ENCODE data around the gene CD79A. TPM values are rescaled to one million over a fixed set of nuclear protein-coding genes. Genes with fewer than 3 reads are reported as not detected.
"Not testable (repeated sequence)": the region's sequence is repeated elsewhere in the genome, so short reads cannot be mapped to it uniquely, and the experiment has no call there.

CD79A gene
- total RNA-seq, 4 donors from 2014 or later, result 0.40 to 0.99 TPM; not detected in 2

DNA sequence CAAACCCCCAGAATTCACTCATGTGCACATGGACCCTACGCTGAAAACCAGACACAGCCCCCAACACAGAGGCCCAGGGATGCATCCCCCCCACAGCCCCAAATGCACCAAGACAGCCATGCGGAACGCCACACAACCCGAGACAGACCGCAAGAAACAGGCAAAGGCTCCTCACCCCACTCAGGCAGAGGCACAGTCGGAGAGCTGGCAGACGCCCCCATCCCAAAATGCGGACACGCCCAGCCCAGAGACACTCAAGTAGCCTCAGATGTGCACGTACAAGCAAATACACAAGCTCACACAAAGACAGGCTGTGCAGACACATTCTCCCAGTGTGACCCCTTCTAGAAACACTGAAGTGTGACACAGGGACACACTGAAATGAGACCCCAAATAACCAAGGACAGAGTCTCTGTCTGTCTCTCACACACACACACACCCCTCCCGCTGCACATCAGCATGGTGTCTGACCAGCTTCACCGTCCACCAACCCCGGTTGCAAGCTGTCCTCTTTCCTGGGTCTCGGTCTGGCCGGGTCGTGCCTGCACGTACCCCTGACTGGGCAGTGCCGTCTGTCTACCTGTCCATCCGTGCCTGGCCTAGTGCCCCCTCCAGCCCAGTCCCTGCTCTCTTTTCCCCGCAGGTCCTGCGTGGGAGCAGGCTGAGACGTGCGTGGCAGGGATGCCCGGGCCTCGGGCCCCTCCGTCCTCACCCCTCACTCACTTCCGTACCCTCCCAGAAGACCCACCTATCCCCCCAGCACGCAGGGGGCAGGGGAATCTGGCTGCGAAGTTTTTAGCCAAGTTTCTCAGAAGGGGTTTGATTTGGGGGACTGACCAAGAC is 35.0 kb downstream of the CD79A start:
- H3K4me1 ChIP-seq, result peaks cover 0 to 30% (median 7%) of the 10 kb centered on the region in 3 donors
- H3K27ac ChIP-seq, result no peak overlapping the region
- no peak for TF ChIP-seq EP300 (IDR thresholded peaks at IDR 0.05)
- TF ChIP-seq POLR2AphosphoS5 (IDR thresholded peaks at IDR 0.05), result no peak
- TF ChIP-seq CTCF (IDR thresholded peaks at IDR 0.05), result no peak
- no peak for TF ChIP-seq POLR2A (IDR thresholded peaks at IDR 0.05)
- H3K9me3 ChIP-seq, result no peaks in the 10 kb centered on the region
- peaks cover 85% of the 10 kb centered on the region for H3K27me3 ChIP-seq
- WGBS, 2 donors (ENCODE audit: low coverage in 1 of 2), result 4 to 20% methylated on average over 1 to 9 of the region's 29 CpGs
- ATAC-seq, result no peak
- H3K4me3 ChIP-seq, result no peak overlapping the region
- peaks cover 0 to 13% of the 10 kb centered on the region in 2 donors for H3K36me3 ChIP-seq

- Histone ChIP-seq H3K27ac (no peak overlapping the region), H3K36me3 (peaks cover 0 to 4% of the 10 kb centered on the region in 2 donors), H3K4me3 (no peak overlapping the region), H3K27me3 (peaks cover 93% of the 10 kb centered on the region), H3K9me3 (no peaks in the 10 kb centered on the region), H3K4me1 (peaks cover 0 to 30% (median 7%) of the 10 kb centered on the region in 3 donors)
- 0 to 2% methylated on average over 1 to 13 of the region's 51 CpGs for WGBS, 2 donors (ENCODE audit: low coverage in 1 of 2)
- TF ChIP-seq CTCF (IDR thresholded peaks at IDR 0.05) (no peak), EP300 (IDR thresholded peaks at IDR 0.05) (no peak), POLR2A (IDR thresholded peaks at IDR 0.05) (no peak), POLR2AphosphoS5 (IDR thresholded peaks at IDR 0.05) (no peak)
- ATAC-seq, result no peak
Measured at GRCh38 chr19:41912899-41913537, 35.9 kb downstream of the CD79A start.

DNA sequence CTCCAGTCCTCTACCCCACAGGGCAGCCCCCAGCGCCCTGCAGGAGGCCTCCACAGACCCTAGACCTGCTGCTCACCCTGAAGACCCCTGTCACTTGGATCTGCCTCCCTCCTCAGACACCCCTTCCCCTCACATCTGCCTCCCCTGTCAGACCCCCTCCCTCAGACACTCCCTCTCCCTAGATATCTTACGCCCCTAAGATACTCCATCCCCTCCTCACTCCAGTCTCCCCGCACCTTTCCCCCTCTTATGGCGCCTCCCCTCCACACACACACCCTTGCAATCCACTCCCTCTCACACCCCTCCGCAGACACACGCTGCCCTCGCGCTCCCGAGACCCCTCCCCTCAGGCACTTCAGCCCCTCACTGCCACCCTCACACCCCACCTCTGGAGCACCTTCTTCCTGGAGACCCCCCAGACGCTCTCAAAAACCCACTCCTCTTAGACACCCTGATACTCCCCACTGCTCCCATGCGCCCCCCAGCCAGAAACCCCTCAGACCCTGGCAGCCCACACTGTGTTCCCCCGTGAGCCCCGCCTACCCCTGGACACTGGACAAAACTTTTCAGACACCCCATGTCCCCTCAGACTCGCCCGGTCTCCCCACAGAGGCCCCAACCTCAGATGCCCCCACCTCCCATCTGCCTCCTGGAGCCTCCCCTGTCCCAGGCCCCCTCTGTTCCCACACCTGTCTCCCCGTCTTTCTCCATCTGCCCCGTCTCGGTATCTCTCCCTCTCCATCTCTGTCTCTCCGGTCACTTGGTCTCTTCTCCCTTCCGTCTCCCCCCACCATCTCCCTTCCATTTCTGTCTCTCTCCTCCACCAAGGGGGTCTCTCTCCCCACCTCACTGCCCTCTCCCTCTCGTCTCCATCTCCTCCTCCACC is 36.7 kb downstream of the CD79A start:
- H3K27ac ChIP-seq, result no peak overlapping the region
- no peak for ATAC-seq
- H3K27me3 ChIP-seq, result peaks cover 94% of the 10 kb centered on the region
- TF ChIP-seq POLR2AphosphoS5 (IDR thresholded peaks at IDR 0.05), result no peak
- TF ChIP-seq POLR2A (IDR thresholded peaks at IDR 0.05), result no peak
- TF ChIP-seq EP300 (IDR thresholded peaks at IDR 0.05), result no peak
- no peak for TF ChIP-seq CTCF (IDR thresholded peaks at IDR 0.05)
- WGBS, 2 donors (ENCODE audit: low coverage in 1 of 2), result 4 to 7% methylated on average over 13 of the region's 21 CpGs
- H3K4me3 ChIP-seq, result no peak overlapping the region
- peaks cover 0 to 30% (median 7%) of the 10 kb centered on the region in 3 donors for H3K4me1 ChIP-seq
- no peaks in the 10 kb centered on the region for H3K9me3 ChIP-seq
- no peaks in the 10 kb centered on the region for H3K36me3 ChIP-seq

DNA sequence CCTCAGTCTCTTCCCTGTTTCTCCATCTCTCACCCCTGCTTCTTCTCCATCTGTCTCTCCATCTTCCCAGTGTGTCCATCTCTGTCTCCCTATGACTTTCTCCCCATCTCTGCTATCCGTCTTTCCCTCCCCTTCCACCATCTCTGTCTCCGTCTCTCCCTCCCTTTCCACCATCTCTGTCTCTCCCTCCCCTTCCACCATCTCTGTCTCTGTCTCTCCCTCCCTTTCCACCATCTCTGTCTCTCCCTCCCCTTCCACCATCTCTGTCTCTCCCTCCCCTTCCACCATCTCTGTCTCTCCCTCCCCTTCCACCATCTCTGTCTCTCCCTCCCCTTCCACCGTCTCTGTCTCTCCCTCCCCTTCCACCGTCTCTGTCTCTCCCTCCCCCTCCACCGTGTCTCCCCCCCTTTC is 37.4 kb downstream of the CD79A start:
- H3K4me1 ChIP-seq, result peaks cover 0 to 30% (median 7%) of the 10 kb centered on the region in 3 donors
- not testable (repeated sequence) for H3K27ac ChIP-seq, H3K4me3 ChIP-seq, ATAC-seq, H3K36me3 ChIP-seq, H3K9me3 ChIP-seq
- H3K27me3 ChIP-seq, result peaks cover 96% of the 10 kb centered on the region
- 0% methylated on average over 2 to 4 of the region's 5 CpGs for WGBS, 2 donors (ENCODE audit: low coverage in 1 of 2)
